ENCODE results near the gene TSTD1.

GRCh38 chr1:161007369-161007768 lies 31.4 kb downstream of the TSTD1 start:
- no peak for TF ChIP-seq CTCF (IDR thresholded peaks at IDR 0.05; ENCODE audit: insufficient read depth, low read length)
- no peak for TF ChIP-seq POLR2AphosphoS5 (IDR thresholded peaks at IDR 0.05; ENCODE audit: low read depth)

Data from HL-60 (cell line).